Measurements from ENCODE around the gene PPP6R1.

The PPP6R1 gene

GRCh38 chr19:55283548-55284377, 24.9 kb upstream of the PPP6R1 start, which contains the start of gene BRSK1:
Gene BRSK1 (plus strand): TSS chr19:55283997. CDS start chr19:55284443, 446 bp downstream.
- no peak for DNase-seq (ENCODE audit: low read depth)

- DNase-seq (ENCODE audit: low read depth): peak; percentile 88
Observed at GRCh38 chr19:55279770-55280643, 21.2 kb upstream of the PPP6R1 start, which contains the start of gene HSPBP1. Gene HSPBP1 (minus strand): TSS chr19:55280110. CDS start chr19:55279608, 502 bp downstream.

GRCh38 chr19:55279340-55279739, 20.5 kb upstream of the PPP6R1 start:
- DNase-seq (ENCODE audit: low read depth): no peak

GRCh38 chr19:55278391-55279135, 19.7 kb upstream of the PPP6R1 start:
- no peak for DNase-seq (ENCODE audit: low read depth)

GRCh38 chr19:55277494-55277893, 18.7 kb upstream of the PPP6R1 start:
- DNase-seq (ENCODE audit: low read depth): no peak

GRCh38 chr19:55276720-55277430, 18.1 kb upstream of the PPP6R1 start:
- no peak for DNase-seq (ENCODE audit: low read depth)

- DNase-seq (ENCODE audit: low read depth): no peak
Observed at GRCh38 chr19:55275851-55276719, 17.3 kb upstream of the PPP6R1 start.

- no peak for DNase-seq (ENCODE audit: low read depth)
Observed at GRCh38 chr19:55273978-55274707, 15.3 kb upstream of the PPP6R1 start.

GRCh38 chr19:55272142-55272541, 13.3 kb upstream of the PPP6R1 start:
- no peak for DNase-seq (ENCODE audit: low read depth)

DNA sequence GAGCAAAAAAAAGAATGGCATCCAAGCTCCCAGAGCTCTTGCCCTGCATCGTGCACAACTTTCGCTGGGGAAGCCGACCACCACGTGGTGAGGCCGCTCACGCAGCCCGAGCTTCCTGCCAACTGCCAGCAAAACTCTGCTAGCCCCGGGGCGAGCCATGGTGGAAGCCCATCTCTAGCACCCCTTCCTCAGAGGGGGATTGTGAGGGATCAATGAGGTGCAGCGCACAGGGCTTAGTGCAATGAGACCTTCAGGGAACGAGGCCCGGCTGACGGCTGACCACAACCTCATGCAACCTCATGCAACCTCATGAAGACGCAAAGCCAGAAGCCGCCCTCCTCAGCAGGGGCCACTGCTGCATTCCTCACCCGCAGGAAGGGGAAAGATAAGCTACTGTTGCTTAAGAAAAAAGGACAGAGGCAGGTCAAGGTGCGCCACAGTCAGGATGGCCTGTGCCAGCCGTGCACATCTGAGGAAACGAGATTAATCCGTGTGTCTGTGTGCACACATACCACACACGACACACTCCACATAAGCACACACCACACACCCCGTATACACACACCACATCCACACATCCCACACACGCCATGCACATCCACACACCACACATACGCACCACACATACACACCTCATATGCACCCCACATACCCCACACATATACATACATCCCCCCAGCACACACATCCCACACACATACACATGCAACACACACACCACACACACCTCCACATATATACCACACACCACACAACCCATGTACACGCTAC, 11.5 kb upstream of the PPP6R1 start:
- no peak for DNase-seq (ENCODE audit: low read depth)

DNA sequence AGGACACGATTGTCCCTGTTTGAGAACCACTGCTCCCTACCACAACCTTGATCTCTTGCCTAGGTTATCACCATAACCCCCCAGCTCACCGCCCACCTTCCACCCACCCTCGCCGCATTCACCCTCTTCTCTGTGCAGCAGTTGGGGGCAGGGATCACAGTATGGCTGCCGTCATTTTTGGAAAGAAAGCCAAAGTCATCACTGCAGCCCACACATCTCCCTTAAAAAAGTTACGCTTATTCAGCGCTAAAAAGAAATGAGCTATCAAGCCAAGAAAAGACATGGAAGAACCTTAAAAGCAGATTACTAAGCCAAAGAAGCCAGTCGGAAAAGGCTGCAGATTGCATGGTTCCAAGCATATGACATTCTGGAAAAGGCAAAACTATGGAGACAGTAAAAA, 10.5 kb upstream of the PPP6R1 start:
- DNase-seq (ENCODE audit: low read depth): no peak

DNA sequence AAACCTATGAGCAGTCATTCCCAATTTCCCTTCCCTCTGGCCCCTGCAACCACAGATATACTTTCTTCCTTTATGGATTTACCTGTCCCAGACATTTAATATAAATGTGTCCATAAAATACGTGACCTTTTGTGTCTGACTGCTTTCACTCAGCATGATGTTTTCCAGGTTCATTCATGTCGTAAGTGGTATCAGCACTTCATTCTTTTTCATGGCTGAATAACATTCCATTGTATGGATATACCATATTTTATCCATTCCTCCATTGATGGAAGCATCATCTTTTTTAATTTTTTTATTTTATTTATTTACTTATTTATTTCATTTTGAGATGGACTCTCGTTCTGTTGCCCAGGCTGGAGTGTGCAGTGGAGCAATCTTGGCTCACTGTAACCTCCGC, 8.0 kb upstream of the PPP6R1 start:
- DNase-seq (ENCODE audit: low read depth): no peak

- DNase-seq (ENCODE audit: low read depth): no peak
Observed at GRCh38 chr19:55266404-55266803, 7.6 kb upstream of the PPP6R1 start.

DNA sequence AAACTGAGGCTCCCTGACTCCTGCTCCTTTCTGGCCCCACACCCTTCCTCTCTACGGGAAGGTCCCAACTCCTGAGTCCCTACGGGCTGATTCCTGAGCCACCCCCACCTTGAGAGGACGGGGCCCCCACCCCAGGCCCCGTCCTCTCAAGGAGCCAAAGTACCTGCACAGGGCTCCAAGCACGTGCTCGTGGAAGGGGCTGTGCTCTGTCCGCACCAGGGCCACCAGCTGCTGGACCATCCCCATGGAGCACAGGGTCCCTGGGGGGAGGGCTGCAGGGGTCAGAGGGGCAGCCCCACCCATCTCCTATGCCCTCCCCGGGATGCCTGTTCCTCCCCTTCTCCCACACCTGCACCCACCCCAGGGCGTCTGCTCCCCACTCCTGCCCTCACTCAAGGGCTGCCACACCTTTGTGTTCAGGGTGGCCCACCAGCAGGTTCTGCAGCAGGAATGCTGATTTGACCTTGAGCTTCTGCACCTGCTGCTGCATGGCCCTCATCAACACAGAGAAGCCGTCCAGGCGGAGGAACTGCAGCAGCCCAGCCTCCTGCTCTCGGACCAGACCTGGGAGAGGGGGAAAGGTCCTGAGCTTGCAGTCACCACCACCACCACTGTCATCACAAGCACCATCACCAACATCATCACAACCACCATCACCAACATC, 7.0 kb upstream of the PPP6R1 start:
- no peak for DNase-seq (ENCODE audit: low read depth)

- no peak for DNase-seq (ENCODE audit: low read depth)
Observed at GRCh38 chr19:55265173-55265572, 6.4 kb upstream of the PPP6R1 start.

- no peak for DNase-seq (ENCODE audit: low read depth)
Observed at GRCh38 chr19:55264531-55264930, 5.7 kb upstream of the PPP6R1 start.

- DNase-seq (ENCODE audit: low read depth): no peak
Observed at GRCh38 chr19:55262359-55262758, 3.5 kb upstream of the PPP6R1 start.

GRCh38 chr19:55261671-55262126, 2.9 kb upstream of the PPP6R1 start:
- DNase-seq (ENCODE audit: low read depth): no peak
